GM12892 (cell line): ENCODE measurements around the gene CACNB4.
"Not testable (repeated sequence)": the region's sequence is repeated elsewhere in the genome, so short reads cannot be mapped to it uniquely, and the experiment has no call there.

Experiments used
- POLR2A ChIP-seq: IDR thresholded peaks from 2 replicates; pipeline ENCODE4 v1.6.1; 2011; ENCODE audit warnings: low read depth, low read length, control low read depth
- POLR2AphosphoS5 ChIP-seq: IDR thresholded peaks from 2 replicates; pipeline ENCODE4 v1.6.1; 2011; ENCODE audit warnings: low read depth, low read length, control low read depth
- TAF1 ChIP-seq: IDR thresholded peaks from 2 replicates; pipeline ENCODE4 v1.6.1; 2011; ENCODE audit warnings: low read depth, mild to moderate bottlenecking, control low read depth, low read length, borderline replicate concordance

GRCh38 chr2:151915629-151916025 lies 183.2 kb downstream of the CACNB4 start:
- not testable (repeated sequence) for TF ChIP-seq POLR2AphosphoS5, POLR2A, TAF1
